LNCAP (cell line): ENCODE data around the gene TBC1D24.

Experiments
- CTCF ChIP-seq: fragments of 450-650 bp; IDR thresholded peaks from 2 replicates; pipeline ENCODE4 v1.5.1; 2017; ENCODE audit warnings: mild to moderate bottlenecking

The TBC1D24 gene

GRCh38 chr16:2455081-2455845 is 19.7 kb upstream of the TBC1D24 start:
- TF ChIP-seq CTCF, result no peak

GRCh38 chr16:2456551-2457153 is 18.3 kb upstream of the TBC1D24 start:
- no peak for TF ChIP-seq CTCF

GRCh38 chr16:2457267-2457666 is 17.7 kb upstream of the TBC1D24 start:
- TF ChIP-seq CTCF, result no peak

- no peak for TF ChIP-seq CTCF
These were observed 17.0 kb upstream of the TBC1D24 start for GRCh38 chr16:2457946-2458345.

- TF ChIP-seq CTCF, result no peak
These were observed 15.9 kb upstream of the TBC1D24 start for GRCh38 chr16:2458887-2459646.

GRCh38 chr16:2459647-2460390 is 15.1 kb upstream of the TBC1D24 start, which contains the start of gene TEDC2:
Gene TEDC2 (plus strand): TSS chr16:2460109. CDS start chr16:2460145, 36 bp downstream.
- TF ChIP-seq CTCF, result no peak

- no peak for TF ChIP-seq CTCF
These were observed 14.6 kb upstream of the TBC1D24 start for GRCh38 chr16:2460391-2460713.
